ENCODE measurements around the gene S100A4. TPM values are rescaled to one million over a fixed set of nuclear protein-coding genes. Genes with fewer than 3 reads are reported as not detected.
A peak's percentile ranks its signal among the peaks of the same experiment; 100 is the strongest.
"Not testable (repeated sequence)": the region's sequence is repeated elsewhere in the genome, so short reads cannot be mapped to it uniquely, and the experiment has no call there.

The S100A4 gene
- total RNA-seq, 1 donor from 2014 or later = 258 TPM

DNA sequence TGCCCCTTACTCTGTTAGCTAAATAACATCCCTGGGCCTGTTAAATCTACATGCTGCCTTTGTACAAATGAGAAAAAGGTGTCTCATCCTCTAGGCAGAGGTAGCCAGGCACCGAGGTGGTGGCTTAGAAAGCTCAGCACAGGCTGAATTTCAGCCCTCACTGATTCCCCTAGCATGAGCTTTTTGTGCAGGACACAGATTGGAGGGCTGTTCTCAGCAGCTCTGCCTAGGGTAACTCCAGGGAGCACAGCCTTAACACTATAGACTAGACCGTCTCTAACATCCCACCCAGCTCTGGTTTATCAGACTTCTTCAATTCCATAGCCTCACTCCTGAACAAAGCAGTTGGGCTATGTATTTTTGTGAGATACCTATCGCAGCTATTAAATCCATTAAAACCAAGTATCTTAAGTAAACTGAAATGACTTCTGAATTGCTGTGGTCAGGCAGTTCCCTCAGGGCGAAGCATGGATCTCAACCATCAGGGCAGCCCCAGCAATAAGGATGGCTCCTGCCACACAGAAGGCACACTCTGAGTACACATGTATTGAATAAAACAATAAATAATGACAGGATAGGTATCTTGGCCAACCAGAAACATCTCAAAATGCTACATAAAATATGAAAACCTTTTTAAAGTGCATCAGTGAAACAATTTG, 24.7 kb downstream of the S100A4 start:
- DNase-seq (ENCODE audit: low spot score) (no peak), ATAC-seq (no peak)
- intact Hi-C loops (cut with DNase I) = no loop called here

DNA sequence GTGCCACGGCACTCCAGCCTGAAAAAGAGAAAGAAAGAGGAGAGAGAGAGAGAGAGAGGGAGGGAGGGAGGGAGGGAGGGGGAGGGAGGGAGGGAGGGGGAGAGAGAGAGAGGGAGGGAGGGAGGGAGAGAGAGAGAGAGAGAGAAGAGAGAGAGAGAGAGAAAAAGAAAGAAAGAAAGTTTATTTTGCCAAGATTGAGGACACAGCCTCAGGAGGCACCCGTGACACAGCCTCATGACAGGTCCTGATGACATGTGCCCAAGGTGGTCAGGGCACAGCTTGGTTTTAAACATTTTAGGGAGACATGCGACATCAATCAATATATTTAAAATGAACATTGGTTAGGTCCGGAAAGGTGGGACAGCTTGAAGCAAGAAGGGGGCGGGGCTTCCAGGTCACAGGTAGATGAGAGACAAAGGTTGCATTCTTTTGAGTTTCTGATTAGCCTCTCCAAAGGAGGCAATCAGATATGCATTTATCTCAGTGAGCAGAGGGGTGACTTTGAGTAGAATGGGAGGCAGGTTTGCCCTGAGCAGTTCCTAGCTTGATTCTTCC, 25.4 kb downstream of the S100A4 start:
- ATAC-seq; DNase-seq (ENCODE audit: low spot score); intact Hi-C loops (cut with DNase I): not testable (repeated sequence)

DNA sequence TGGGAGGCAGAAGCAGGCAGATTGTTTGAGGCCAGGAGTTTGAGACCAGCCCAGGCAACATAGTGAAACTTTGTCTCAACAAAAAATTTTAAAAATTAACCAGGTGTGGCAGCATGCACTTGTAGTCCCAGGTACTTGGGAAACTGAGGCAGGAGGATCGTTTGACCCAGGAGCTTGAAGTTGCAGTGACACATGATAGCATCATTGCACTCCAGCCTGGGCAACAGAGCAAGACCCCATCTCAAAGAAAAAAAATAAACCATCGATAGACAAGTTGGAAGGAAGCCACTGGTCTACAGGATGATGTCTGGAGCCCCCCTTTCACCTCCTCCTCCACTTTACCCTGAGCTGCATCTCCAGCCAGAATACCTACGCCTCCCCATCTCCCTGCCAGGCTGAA, 26.4 kb downstream of the S100A4 start:
- DNase-seq (ENCODE audit: low spot score) (no peak), ATAC-seq (no peak)
- intact Hi-C loops (cut with DNase I) = no loop called here

DNA sequence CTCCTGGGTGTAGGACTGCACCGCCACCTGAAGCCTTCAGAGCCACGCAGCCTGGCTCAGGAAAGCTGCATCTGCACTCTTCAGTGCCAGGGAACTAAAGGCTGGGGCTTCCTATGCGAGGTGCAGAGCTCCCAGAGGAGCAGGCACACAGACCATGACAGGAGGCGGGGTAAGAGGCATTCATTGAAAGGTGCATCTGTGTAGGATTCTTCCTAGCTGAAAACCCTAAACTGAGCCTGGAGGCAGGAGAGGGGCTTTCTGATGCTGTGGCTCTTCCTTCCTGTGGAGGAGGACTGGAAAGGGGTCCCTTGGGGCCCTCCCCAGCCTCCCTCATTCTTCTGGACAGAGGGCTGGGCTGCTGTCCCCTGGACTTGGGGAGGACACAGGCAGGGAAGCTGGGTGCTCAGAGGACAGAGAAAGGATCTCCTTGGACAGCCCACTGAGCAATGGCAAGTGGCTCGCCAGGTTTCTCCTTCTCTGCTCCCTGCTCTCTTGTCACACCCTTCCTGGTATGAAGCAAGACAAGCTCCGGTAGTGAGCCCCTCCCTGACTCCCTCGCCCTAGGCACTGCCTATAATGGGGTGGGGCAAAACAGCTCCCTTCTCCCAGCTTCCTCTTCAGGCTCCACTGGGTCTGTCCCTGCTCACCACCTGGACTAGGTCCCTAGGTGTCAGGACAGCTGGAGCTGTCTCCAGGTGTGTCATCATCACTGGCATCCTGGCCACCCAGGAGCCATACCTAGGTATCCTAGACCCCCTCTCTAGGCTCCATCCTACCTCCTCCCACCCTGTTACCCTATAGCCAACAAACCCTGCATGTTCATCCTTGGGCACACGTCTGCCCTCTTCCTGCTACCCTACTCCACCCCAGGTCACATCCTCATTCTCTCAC, 29.9 kb downstream of the S100A4 start:
- intact Hi-C loops (cut with DNase I) = no loop called here
- DNase-seq (ENCODE audit: low spot score) = no peak
- peak; percentile 38 for ATAC-seq

DNA sequence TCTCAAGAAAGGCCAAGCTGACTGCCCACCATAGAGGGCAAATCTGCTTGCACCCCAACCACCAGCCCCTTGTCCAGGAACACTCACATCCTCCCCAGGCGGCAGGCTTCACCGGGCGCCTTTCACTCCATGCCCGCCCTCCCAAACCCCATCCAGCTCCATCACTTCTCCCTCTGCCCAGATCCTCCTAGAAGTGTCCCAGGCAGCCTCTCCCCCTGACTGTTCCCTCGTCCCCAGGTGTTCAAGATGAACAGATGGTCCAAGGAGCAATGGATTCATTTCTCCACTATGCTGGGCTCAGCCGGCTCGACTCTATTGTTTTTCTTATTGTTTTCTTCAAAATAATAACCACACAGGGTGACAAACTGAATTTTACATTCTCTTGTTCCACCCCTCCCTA, 31.9 kb downstream of the S100A4 start:
- intact Hi-C loops (cut with DNase I) = no loop called here
- no peak for ATAC-seq
- DNase-seq (ENCODE audit: low spot score) = no peak

DNA sequence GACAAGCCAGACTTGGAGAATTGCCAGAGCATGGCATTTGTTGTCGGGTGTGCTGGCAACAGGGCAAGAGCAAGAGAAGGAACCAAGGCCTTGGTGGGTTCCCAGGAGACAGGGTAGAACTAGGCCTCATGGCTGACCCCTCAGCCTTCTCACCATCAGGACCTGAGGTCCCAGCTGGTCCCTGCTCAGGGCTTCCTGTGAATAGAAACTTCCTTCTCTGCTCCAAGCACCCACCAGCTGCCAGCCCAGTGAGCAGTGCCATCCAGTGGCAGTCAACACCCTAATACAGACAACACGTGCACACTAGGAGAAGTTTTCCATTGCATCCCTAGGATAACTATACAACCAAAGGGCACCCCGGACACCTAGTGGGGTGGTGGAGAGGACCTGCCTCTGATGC, 32.6 kb downstream of the S100A4 start:
- intact Hi-C loops (cut with DNase I) = no loop called here
- DNase-seq (ENCODE audit: low spot score) (no peak), ATAC-seq (no peak)

DNA sequence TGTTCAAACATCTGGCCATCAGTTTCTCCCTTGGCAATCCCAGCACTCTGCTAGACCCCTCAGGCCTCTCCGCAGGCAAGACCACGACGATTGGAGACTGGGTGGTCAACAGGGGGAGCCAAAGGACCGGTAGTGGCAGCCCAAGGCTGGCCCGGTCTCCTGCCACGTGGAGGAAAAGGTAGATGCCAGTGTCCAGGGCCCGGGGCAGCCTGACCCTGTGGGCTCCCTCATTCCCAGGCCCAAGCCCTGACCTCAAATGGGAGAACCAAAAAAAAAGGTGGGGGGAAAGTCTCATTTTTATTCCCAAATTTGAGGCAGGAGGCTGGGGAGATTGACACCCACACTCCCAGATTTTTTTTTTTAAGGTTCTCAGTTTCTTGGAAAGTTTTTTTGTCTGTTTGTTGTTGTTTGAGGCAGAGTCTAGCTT, 34.6 kb downstream of the S100A4 start:
- peak; percentile 90 for DNase-seq (ENCODE audit: low spot score)
- intact Hi-C loops (cut with DNase I) = no loop called here
- ATAC-seq = peak; percentile 68

DNA sequence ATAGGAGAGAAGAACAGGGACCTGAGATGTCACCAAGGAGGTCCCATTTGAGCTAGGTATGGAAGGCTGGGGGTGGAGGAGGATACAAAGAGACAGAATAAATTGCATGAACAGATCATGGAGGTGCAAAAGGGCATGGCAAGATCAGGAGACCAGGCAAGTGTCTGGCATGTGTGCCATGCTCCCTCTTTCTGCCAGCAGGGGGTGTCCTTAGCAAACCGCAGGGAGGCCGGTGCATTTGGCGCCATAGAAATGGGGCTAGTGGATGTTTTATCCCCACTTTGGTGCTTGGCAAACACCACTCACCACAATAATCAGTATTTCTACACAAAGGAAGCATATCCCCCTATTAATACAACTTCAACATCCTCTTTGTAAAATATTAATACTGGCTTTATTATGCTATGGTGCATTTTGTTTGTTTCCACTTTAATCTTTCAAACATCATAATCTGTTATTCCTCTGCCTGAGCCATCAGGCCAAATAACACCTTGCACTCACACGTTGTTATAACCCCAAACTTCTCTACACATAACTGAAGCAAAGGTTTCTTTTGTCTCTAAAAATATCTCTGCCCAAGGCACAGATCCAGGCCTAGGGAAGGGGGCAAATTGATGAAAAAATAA, 35.8 kb downstream of the S100A4 start:
- no peak for DNase-seq (ENCODE audit: low spot score)
- no peak for ATAC-seq
- intact Hi-C loops (cut with DNase I) = no loop called here

DNA sequence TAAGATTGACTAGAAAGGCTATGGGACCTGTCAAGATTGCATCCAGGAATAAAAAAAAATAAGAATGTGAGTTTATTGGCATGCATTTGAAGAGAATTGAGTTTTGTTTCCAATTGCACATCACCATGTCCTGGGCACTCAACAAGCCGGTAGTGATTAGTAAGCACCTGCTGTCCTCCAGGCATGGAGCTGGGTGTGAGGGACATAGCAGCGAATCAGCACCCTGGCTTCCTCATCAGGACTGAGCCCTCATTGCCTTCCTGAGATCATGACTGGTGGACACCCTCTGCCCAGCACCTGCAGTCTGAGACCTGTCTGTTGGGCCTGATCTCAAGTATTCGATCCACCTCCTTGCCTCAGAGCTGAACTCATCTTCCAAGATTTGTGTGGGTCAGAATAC, 36.6 kb downstream of the S100A4 start:
- ATAC-seq (no peak), DNase-seq (ENCODE audit: low spot score) (no peak)
- intact Hi-C loops (cut with DNase I) = no loop called here

DNA sequence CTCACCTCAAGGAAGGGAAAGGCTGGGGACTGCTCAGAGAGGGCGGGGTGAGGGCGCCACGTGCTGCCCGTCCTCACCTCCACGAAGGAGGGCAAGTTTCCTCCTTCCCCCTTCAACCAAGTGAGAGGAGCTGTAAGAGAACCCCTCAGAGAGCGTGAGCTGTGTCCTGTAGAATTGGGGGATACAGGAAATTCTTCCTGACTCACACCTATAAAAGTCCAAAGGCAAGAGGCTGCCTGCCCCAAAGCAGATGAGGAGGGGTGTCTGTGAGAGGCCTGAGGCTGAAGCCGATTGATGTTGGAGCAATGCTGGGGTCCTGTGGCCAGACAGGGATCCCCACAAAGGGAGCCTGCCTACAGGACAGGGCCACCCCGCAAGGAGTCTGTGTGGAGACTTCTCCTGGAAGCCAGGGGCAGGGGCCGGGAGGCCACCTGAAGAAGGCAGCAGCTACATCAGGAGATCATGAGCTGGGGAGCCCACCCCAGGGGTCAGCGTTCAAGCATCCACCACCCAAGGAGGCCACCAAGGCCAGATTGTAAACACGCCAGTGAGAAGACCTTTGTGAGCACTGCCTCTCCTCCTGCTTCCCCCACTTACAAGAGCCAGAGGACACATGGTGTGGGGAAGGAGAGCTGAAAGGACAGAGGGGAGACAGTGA, 37.6 kb downstream of the S100A4 start:
- intact Hi-C loops (cut with DNase I) = no loop called here

DNA sequence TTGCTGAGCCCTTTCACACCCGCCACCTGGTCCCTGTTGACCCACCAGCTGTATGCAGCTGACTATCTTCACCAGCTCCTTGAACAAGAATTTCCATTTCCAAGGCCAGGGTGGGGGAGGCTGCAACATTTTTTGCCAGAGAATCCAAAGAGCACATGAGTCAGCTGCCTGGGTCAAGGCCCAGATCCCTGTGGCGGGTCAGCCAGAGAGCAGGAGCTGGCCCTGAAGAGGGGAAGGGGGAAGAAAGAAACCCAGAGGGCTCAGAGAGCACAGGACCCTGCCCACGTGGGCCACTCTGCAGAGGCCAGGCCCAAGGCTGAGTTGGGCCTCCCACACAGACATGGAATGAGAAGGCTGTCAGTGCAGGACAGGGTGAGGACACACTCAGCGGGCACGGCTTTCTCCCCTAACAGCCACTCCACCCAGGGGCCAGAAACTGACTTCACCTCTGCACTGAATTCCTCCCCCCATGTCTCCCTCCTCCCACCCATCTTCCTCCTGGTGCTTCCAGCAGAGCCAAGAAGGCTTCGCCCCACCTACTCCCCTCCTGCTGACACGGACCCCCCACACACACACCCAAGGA, 38.7 kb downstream of the S100A4 start:
- ATAC-seq (peak; percentile 93), DNase-seq (ENCODE audit: low spot score) (peak; percentile 86)
- intact Hi-C loops (cut with DNase I) = no loop called here

More for the DNA sequence above, 37.6 kb downstream of the S100A4 start:
- DNase-seq (ENCODE audit: low spot score) (no peak), ATAC-seq (no peak)

DNA sequence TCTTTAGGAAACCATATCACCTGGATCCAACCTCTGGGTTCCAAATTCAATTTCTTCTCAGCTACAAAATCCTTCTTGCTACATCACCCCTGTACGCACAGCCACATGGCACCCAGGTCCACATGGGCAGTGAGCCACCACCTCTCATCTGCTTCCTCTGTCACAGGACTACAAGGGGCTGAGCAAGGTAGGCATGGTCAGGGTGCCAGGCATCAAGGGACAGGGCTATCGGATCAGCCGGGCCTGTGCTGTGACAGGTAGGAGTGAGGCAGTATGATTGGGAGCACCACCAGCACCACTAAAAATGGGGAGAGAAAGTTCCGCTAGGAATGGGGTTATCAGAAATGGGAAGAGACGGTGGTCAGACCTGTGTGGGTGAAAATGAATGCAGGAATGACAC, 39.2 kb downstream of the S100A4 start:
- ATAC-seq = peak; percentile 5
- no peak for DNase-seq (ENCODE audit: low spot score)
- intact Hi-C loops (cut with DNase I) = no loop called here

DNA sequence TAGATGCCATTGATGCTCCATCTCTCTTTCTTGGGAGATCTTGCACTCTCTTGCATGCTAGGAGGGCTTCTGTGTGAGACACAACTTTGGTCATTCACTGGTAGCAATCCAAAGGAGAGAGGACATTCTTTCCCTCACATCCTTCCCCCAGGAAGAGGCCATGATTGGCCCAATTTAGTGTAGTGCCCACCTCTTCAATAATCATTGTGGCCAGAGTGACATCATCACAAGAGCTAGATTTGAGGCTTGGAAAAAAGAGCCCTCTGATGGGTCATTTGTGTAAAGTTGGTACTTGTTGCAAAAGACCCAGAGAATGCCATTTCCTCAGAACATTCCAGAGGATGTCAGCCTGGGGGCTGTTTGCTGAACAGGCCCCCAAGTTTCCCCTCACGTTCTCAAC, 40.0 kb downstream of the S100A4 start:
- intact Hi-C loops (cut with DNase I) = no loop called here
- ATAC-seq (no peak), DNase-seq (ENCODE audit: low spot score) (no peak)

DNA sequence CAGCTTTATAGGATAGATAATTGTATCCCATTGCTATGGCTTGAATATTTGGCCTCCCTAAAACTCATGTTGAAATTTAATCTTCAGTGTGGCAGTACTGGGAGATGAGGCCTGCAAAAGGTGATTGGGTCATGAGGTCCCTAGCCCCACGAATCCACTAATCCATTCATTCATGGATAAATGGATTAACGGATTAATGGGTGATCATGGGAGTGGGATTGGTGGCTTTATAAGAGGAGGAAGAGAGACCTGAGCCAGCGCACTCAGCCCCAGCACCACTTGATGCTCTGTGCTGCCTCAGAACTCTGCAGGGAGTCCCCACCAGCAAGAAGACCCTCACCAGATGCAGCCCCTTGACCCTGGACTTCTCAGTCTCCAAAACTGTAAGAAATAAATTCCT, 41.8 kb downstream of the S100A4 start:
- no peak for ATAC-seq
- DNase-seq (ENCODE audit: low spot score) = no peak
- intact Hi-C loops (cut with DNase I) = no loop called here

DNA sequence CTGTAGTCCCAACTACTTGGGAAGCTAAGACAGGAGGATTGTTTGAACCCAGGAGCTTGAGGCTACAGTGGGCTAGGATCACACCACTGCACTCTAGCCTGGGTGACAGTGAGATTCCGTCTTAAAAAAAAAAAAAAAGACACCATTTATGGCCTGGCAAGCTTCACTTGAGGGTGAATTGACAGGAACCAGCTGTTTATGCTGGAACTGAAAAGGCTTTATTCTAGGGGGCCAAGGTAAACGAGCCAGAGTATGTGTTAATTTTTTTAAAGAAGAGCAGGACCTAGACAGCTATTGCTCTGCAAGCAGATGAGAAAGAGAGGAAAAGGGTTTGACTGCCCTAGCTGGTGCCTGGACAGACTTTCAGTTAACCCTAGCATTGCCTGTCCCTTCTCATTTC, 46.9 kb downstream of the S100A4 start:
- no peak for ATAC-seq
- intact Hi-C loops (cut with DNase I) = no loop called here
- no peak for DNase-seq (ENCODE audit: low spot score)

DNA sequence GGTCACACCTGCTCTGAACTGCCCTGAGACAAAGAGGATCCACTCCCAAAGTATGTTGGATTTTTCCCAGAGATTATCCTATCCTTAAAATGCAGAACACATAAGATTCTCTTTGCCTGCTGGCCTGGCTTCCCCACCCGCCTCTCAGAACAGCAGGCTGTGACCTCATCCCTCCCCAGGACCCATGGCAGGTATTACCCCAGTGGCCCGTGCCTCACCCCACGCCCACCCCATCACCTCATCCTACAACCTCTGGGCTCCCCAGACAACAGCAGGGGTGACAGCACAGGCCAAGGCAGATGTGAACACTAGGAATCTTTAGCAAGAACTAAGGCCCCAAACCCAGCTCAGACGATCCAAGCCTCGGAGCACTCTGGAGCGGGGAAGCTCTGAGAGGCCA, 50.1 kb downstream of the S100A4 start:
- DNase-seq (ENCODE audit: low spot score) (no peak), ATAC-seq (no peak)
- intact Hi-C loops (cut with DNase I) = no loop called here

DNA sequence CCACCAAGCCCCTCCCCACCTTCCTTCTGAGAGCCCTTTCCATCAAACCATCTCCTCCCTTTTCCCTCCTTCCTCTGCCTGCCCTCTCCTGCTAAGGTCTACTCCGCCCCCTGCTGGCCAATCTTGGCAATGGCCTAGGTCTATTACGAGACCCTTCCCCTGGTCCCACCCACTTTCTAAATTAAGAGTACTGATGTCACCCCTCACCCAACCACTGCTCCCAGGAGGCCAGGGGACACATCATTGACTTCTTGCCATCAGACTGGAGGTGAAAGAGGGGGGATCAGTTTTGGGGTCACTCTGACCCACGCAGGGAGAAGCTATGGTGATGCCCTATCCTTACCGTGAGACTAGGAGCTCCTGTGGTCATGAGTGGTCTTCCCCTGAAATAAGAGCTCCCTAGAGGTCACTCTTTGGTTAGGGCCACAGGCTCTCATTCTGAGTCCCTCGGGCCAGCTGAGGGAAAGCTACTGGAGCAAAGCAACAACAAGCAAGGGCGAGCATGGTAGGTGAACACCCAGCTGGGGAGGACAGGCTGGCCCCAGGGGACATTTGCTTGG, 50.5 kb downstream of the S100A4 start:
- DNase-seq (ENCODE audit: low spot score) (peak; percentile 91), ATAC-seq (peak; percentile 55)
- intact Hi-C loops (cut with DNase I) = loop anchor here (5.0 kb wide), 1 partner anchor 143 kb away; no protein-coding TSS in a partner anchor
